Naive thymus-derived CD8-positive, alpha-beta T cell (primary cell): ENCODE results near the gene SVIL. TPM values are rescaled to one million over a fixed set of nuclear protein-coding genes. Genes with fewer than 3 reads are reported as not detected.
"Not testable (repeated sequence)": the region's sequence is repeated elsewhere in the genome, so short reads cannot be mapped to it uniquely, and the experiment has no call there.

Experiments used
- ATAC-seq, 2 donors: fragments of 150-1000 bp; cut with Tn5 transposase in 1 of 2; sonication (Bioruptor Pico), chemical (Tn5 transposase) in 1 of 2; 1 replicate in 1 of 2; 2 replicates in 1 of 2; pipeline ENCODE4 v1.10.0; 2021; ENCODE audit warnings: mild to moderate bottlenecking in 2 of 2, moderate library complexity in 2 of 2
- POLR2A ChIA-PET: fragments of 350-600 bp; sonication (Branson Sonifier 250); formaldehyde crosslinking; loops from one replicate; lab custom pipeline; 2021; ENCODE audit warnings: antibody characterized with exemption; lab: Charles Lee
- DNase-seq, 10 donors: peaks; one replicate each; pipeline versions ENCODE4 v3.0.0 to v3.0.0-alpha.2; 2020 to 2022
- H3K27ac Mint-ChIP-seq, 10 donors: one replicate each; pipeline ENCODE4 v1.8.0; 2020 to 2022; ENCODE audit warnings: mild to moderate bottlenecking in 10 of 10, mixed read lengths in 10 of 10, moderate library complexity in 4 of 10, inconsistent platforms in 1 of 10
- H3K27me3 Mint-ChIP-seq, 5 donors: one replicate each; pipeline ENCODE4 v1.8.0; 2021 to 2022; ENCODE audit warnings: mixed read lengths in 5 of 5
- H3K36me3 Mint-ChIP-seq, 3 donors: one replicate each; pipeline ENCODE4 v1.8.0; 2020 to 2022; ENCODE audit warnings: mixed read lengths in 3 of 3, mild to moderate bottlenecking in 2 of 3, inconsistent platforms in 1 of 3
- H3K4me1 Mint-ChIP-seq, 4 donors: one replicate each; pipeline ENCODE4 v1.8.0; 2021 to 2022; ENCODE audit warnings: mixed read lengths in 4 of 4
- H3K4me3 Mint-ChIP-seq, 10 donors: one replicate each; pipeline ENCODE4 v1.8.0; 2020 to 2022; ENCODE audit warnings: mild to moderate bottlenecking in 10 of 10, mixed read lengths in 10 of 10, moderate library complexity in 6 of 10, inconsistent platforms in 1 of 10
- H3K9me3 Mint-ChIP-seq, 9 donors: one replicate each; pipeline ENCODE4 v1.8.0; 2020 to 2022; ENCODE audit warnings: mixed read lengths in 9 of 9, mild to moderate bottlenecking in 3 of 9, inconsistent platforms in 1 of 9, moderate library complexity in 1 of 9
- polyA plus RNA-seq, 3 donors: library from polyadenylated mRNA; unstranded; fragments of 300-500 nt; fragmentation: Illumina TruSeq; gene quantifications; one replicate each; pipeline ENCODE4 v1.2.3, GENCODE V29; 2021
- total RNA-seq, 8 experiments: library from RNA in 2 of 8; stranded (reverse) in 2 of 8; gene quantifications; one replicate each; pipeline ENCODE4 v1.2.3 and lab custom pipeline; 2021 to 2026

The SVIL gene
- total and polyA plus RNA-seq, 5 experiments from 2014 or later, result 6.8 to 15.7 (median 12.6) TPM

DNA sequence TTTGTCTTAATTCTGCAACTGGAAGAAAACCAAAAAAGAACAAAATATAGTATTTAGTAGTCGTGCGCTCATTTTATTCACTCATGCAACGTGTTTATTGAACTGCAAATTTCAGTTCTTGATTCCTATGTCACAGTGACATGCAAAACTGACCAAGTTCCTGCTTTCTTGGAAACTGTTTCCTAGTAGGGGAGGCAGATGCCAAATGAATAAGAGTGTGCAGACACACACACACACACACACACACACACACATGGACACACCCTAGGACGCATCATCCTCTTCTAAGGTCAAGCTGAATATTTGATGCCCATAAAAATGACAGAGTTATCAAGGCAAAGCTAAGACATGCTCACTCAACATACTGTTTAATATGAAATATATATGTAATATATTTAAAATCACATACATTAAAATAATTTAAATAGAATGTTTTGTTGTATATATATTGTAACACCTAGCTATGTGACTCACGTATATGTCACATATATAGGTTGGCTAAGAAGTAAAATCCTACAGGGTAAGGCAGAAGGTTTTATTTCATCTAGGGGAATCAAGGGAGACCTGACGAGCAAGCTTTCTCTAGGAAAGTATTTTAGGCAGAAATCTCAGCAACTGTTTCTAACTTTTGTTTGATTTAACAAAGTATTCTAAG lies 79.6 kb downstream of the SVIL start:
- peaks cover 12 to 59% (median 28%) of the 10 kb centered on the region in 3 donors for H3K36me3 Mint-ChIP-seq
- POLR2A ChIA-PET, result no interaction called here

DNA sequence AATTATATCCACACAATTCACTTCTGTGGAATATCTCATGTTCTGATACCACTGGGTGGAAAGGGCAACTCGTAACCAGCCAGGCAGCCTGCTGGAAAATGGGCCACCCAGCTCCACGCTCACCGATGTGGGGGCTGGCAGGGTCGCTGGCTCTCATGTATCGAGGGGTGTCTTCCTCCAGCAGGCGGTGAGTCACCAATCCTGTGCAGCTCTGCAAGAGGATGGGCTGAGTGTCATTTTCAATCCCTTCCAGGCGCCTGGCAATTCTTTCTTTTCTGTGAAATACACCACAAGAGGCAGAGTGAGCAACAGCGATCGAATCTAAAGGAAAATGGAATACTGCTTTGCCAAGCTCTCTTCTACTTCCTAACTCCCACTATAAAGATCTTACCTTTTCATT lies 80.1 kb downstream of the SVIL start:
- no peaks in the 10 kb centered on the region for H3K4me1 Mint-ChIP-seq
- no peaks in the 10 kb centered on the region for H3K9me3 Mint-ChIP-seq
- H3K27me3 Mint-ChIP-seq, result no peaks in the 10 kb centered on the region
- no peak overlapping the region for H3K27ac Mint-ChIP-seq
- no peak overlapping the region for H3K4me3 Mint-ChIP-seq
- DNase-seq (no peak), ATAC-seq (no peak)
- peaks cover 12 to 59% (median 31%) of the 10 kb centered on the region in 3 donors for H3K36me3 Mint-ChIP-seq
- POLR2A ChIA-PET, result no interaction called here

More for the DNA sequence above, 79.6 kb downstream of the SVIL start:
- ATAC-seq (no peak), DNase-seq (no peak)
- H3K4me3 Mint-ChIP-seq, result no peak overlapping the region
- H3K27ac Mint-ChIP-seq, result no peak overlapping the region
- no peaks in the 10 kb centered on the region for H3K27me3 Mint-ChIP-seq
- no peaks in the 10 kb centered on the region for H3K9me3 Mint-ChIP-seq
- peaks cover 0 to 3% (median 0%) of the 10 kb centered on the region in 4 donors for H3K4me1 Mint-ChIP-seq

DNA sequence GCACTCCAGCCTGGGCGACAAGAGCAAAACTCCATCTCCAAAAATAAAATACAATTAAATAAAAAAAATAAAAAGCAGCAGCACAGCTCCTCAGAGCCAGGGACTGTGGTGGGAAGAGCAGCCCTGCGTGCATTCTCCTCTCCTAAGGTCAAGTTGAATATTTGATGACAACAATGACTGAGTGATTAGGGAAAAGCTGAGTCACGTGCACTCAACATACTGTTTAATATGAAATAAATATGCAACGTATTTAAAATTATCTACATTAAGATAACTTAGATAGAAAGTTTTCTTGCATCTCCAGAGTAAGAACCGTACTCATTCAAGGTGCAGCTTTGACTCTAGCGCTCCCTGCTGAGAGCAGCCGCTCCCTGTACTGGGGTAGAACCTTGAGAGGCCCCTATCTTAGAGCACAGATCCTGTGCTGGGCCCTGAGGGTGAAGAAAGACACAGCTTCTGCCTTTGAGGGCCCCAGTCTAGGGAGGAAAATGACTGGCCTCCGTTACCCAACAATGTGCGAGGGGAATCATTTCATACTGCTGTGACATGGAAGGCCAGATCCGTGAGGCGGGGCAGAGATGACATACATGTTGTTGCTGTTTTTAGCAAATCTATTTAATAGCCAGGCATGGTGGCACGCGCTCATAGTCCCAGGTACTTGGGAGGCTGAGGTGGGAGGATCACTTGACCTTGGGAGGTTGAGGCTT lies 81.1 kb downstream of the SVIL start:
- no peak for ATAC-seq
- Mint-ChIP-seq H3K4me1 (peaks cover under 1 to 3% (median 1%) of the 10 kb centered on the region in 4 donors), H3K27me3 (no peaks in the 10 kb centered on the region), H3K4me3 (no peak overlapping the region), H3K27ac (no peak overlapping the region), H3K36me3 (peaks cover 12 to 58% (median 31%) of the 10 kb centered on the region in 3 donors), H3K9me3 (no peaks in the 10 kb centered on the region)
- DNase-seq, result no peak
- POLR2A ChIA-PET, result interaction anchor here (0.6 to 1.0 kb wide), 2 partner anchors 8 to 472 kb away, joined by 3 read pairs; no protein-coding TSS in a partner anchor

DNA sequence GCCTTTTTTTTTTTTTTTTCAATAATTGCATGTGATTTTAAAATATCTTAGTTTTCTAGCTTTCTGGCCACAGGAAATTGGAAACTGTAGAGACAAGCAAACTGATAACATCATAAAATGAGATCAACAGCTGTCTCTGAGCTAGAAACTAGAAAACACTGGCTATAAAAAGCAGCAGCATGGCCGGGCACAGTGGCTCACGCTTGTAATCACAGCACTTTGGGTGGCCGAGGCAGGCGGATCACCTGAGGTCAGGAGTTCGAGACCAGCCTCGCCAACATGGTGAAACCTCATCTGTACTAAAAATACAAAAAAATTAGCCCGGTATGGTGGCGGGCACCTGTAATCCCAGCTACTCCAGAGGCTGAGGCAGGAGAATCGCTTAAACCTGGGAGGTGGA lies 81.7 kb downstream of the SVIL start:
- peaks cover 12 to 64% (median 33%) of the 10 kb centered on the region in 3 donors for H3K36me3 Mint-ChIP-seq
- DNase-seq, H3K9me3 Mint-ChIP-seq, ATAC-seq, H3K4me1 Mint-ChIP-seq, H3K4me3 Mint-ChIP-seq, H3K27me3 Mint-ChIP-seq, H3K27ac Mint-ChIP-seq: not testable (repeated sequence)
- POLR2A ChIA-PET, result interaction anchor here (1.0 kb wide), 1 partner anchor 472 kb away, joined by 3 read pairs; no protein-coding TSS in a partner anchor

DNA sequence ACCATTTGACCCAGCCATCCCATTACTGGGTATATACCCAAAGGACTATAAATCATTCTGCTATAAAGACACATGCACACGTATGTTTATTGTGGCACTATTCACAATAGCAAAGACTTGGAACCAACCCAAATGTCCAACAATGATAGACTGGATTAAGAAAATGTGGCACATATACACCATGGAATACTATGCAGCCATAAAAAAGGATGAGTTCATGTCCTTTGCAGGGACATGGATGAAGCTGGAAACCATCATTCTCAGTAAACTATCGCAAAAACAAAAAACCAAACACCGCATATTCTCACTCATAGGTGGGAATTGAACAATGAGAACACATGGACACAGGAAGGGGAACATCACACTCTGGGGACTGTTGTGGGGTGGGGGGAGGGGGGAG lies 85.3 kb downstream of the SVIL start:
- ATAC-seq, H3K27me3 Mint-ChIP-seq, DNase-seq, H3K4me3 Mint-ChIP-seq, H3K27ac Mint-ChIP-seq, POLR2A ChIA-PET, H3K9me3 Mint-ChIP-seq: not testable (repeated sequence)
- Mint-ChIP-seq H3K36me3 (peaks cover 12 to 50% (median 28%) of the 10 kb centered on the region in 3 donors), H3K4me1 (peaks cover 5 to 20% (median 13%) of the 10 kb centered on the region in 4 donors)

DNA sequence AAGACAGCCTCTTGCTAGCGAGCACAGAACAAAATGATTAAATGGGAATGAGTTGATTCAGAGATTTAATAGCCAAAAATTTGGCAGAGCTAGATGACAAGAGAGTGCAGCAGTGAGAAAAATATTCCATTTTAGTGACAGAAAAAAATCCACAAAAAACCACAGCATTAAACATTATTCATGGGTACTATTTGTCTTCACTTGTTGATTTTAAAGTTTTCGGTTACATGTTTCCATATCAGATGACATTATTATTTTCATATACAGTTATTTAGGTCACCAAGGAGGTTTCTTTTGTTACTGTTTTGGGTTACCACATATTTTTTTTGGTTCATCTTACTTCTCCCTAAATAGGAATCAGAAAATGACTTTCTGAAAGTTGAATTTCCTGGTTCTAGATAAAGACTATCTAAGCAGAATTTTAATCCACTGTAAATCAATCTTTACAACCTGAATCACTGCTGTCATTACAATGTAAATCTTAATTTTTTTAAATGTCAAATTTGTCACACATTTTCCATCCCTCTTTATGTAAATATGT lies 87.9 kb downstream of the SVIL start:
- peaks cover 12 to 45% (median 23%) of the 10 kb centered on the region in 3 donors for H3K36me3 Mint-ChIP-seq
- ATAC-seq (no peak), DNase-seq (no peak)
- POLR2A ChIA-PET, result no interaction called here
- H3K4me1 Mint-ChIP-seq, result peaks cover 7 to 20% (median 13%) of the 10 kb centered on the region in 4 donors
- no peaks in the 10 kb centered on the region for H3K27me3 Mint-ChIP-seq
- H3K9me3 Mint-ChIP-seq, result no peaks in the 10 kb centered on the region
- no peak overlapping the region for H3K27ac Mint-ChIP-seq
- H3K4me3 Mint-ChIP-seq, result no peak overlapping the region

DNA sequence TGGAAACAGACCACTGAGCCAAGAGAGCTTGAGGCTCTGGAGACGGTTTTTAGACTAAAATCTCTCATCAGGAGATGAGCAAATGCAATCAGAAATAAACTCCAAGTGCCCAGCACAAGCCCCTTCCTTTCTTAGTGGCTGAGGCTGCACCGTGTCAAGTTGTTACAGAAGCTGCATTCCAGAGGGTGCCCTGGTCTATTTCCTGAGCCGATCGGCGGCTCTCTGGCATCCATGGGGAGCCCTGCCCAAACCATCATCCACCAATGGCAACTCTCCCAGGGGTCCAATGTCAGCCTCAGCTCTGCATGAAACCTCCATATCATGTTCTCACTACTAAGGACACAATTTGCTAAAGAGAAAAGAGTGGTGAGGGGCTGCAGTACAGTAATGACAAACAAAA lies 89.6 kb downstream of the SVIL start:
- Mint-ChIP-seq H3K4me3 (no peak overlapping the region), H3K36me3 (peaks cover 0 to 40% (median 8%) of the 10 kb centered on the region in 3 donors), H3K27me3 (no peaks in the 10 kb centered on the region), H3K9me3 (no peaks in the 10 kb centered on the region), H3K4me1 (peaks cover 7 to 20% (median 14%) of the 10 kb centered on the region in 4 donors), H3K27ac (peak overlapping the region in 2 of 10 donors; percentile 3 to 15)
- POLR2A ChIA-PET, result interaction anchor here (0.7 kb wide), 1 partner anchor 9 kb away, joined by 3 read pairs; no protein-coding TSS in a partner anchor
- DNase-seq (no peak), ATAC-seq (no peak)

DNA sequence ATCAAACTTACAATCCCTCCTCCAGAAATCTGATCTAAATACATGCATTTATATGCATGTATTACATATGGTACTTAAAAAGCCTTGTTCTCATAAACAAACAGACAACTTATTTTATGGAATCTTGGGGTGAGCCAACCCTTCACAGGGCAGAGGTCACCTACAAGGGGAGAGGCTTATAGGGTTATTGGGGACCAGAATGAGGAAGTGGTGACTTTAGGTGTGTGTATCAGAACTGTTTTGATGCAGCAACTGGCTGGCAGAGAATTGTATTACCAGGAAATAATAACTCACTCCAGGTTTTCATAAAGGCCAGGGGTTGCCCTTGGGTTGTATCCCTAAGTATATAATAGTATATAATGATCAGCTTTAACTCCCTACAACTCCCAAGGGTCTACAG lies 91.1 kb downstream of the SVIL start:
- Mint-ChIP-seq H3K4me1 (peaks cover 12 to 19% (median 15%) of the 10 kb centered on the region in 4 donors), H3K27me3 (no peaks in the 10 kb centered on the region), H3K27ac (peak overlapping the region in 1 of 10 donors; percentile 21), H3K9me3 (no peaks in the 10 kb centered on the region), H3K36me3 (peaks cover 0 to 47% (median 6%) of the 10 kb centered on the region in 3 donors), H3K4me3 (no peak overlapping the region)
- no peak for ATAC-seq
- no peak for DNase-seq
- POLR2A ChIA-PET, result no interaction called here

DNA sequence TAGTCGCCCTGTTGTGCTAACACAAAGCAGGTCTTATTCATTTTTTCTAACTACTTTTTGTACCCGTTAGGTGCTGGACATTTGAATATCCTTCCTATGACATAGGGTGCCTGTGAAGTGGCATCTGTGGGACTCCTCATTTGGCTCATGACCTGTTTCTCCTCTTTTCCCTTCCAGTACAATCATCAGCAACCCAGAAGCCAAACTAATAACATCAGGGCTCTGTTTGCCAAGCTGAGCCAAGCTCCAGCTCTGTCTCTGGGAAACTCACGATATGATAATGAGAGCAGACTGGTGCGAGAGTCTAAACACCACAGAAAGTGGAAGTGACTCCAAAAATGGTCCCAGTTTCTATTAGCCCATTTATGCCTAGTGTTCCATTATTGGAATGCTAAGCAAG lies 92.0 kb downstream of the SVIL start:
- no peak for ATAC-seq
- DNase-seq, result no peak
- Mint-ChIP-seq H3K4me3 (no peak overlapping the region), H3K9me3 (no peaks in the 10 kb centered on the region), H3K27ac (peak overlapping the region in 1 of 10 donors; percentile 40), H3K36me3 (peaks cover 0 to 50% (median 6%) of the 10 kb centered on the region in 3 donors), H3K4me1 (peaks cover 3 to 9% (median 8%) of the 10 kb centered on the region in 4 donors), H3K27me3 (no peaks in the 10 kb centered on the region)
- POLR2A ChIA-PET, result no interaction called here

DNA sequence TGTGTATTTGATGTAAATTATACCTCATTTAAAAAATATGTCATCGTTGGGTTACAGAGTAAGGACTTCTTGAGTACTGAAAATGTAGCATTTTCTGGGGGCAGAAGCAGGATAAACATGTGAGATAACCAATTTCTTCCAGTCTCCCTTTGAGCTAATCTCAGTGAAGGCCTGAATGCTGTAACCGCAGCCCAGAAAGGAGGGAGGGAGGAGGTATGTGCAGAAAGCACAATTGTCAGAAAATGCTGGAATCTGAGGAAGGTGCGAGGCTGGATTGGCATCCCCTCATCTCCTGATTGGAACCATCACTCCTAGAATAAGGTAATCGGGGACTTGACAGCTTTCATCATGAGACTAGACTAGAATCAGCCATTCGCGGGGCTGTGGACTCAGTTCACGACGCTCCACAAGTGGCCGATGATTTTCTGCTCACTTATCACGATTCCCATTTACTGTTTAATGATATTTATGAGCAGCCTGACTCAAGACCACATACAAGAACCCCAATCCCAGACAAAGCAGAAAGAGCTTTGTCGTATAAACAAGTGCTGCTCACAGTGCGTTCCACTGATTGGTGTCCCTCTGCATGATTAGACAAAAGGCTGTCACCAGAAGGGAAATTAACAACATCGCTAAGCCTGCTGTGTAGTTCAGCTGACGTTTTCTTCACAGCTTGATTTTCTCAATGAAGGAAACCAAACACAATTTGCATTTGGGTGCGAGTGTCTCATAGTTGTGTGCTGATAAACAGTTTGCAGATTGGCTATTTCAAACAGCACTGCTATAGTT lies 93.2 kb downstream of the SVIL start:
- no peak for ATAC-seq
- H3K27ac Mint-ChIP-seq, result no peak overlapping the region
- H3K36me3 Mint-ChIP-seq, result peaks cover 0 to 51% (median 7%) of the 10 kb centered on the region in 3 donors
- DNase-seq, result no peak
- H3K27me3 Mint-ChIP-seq, result no peaks in the 10 kb centered on the region
- peaks cover 2 to 8% (median 4%) of the 10 kb centered on the region in 4 donors for H3K4me1 Mint-ChIP-seq
- no peak overlapping the region for H3K4me3 Mint-ChIP-seq
- POLR2A ChIA-PET, result no interaction called here
- no peaks in the 10 kb centered on the region for H3K9me3 Mint-ChIP-seq

DNA sequence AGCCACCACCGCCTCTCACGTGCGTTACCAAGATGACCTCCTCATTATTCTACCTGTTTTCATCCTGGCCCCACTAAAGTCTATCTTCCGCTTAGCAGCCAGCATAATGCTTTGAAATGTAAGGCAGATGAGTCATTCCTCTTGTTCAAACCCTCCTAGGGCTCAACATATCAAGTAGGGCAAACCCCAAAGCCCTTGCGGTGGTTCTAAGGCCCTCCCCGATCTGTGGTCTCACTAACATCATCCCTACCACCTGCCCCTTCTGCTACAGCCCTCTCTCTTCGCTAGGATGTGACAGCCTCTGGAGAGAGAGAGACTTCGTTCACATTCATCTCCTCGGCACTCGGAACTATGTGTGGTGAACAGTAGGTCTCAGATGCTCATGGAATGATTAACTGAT lies 94.8 kb downstream of the SVIL start:
- ATAC-seq (no peak), DNase-seq (no peak)
- peak overlapping the region in 1 of 10 donors; percentile 22 for H3K27ac Mint-ChIP-seq
- no peak overlapping the region for H3K4me3 Mint-ChIP-seq
- H3K27me3 Mint-ChIP-seq, result no peaks in the 10 kb centered on the region
- peaks cover 6 to 15% (median 11%) of the 10 kb centered on the region in 4 donors for H3K4me1 Mint-ChIP-seq
- POLR2A ChIA-PET, result no interaction called here
- no peaks in the 10 kb centered on the region for H3K9me3 Mint-ChIP-seq
- H3K36me3 Mint-ChIP-seq, result peaks cover 0 to 59% (median 10%) of the 10 kb centered on the region in 3 donors

DNA sequence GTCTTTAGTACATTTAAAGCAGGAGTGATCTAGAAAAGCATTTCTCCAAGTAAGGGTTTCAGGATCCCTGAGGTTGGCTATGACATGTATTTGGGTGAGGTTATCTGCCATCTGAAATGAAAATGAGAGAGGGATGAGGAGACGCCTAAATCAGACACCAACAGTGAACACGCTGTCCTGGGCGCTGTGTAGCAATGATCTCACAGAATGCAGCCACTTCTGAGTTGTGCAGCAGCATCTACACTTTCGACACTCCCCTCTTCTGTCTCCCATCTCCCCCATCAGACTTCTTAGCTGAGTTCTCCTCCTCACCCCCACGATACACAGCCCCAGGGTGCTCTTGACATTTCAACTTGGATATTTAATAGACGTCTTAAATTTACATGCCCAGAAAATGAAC lies 95.4 kb downstream of the SVIL start:
- no peak for ATAC-seq
- POLR2A ChIA-PET, result no interaction called here
- Mint-ChIP-seq H3K27ac (peak overlapping the region in 1 of 10 donors; percentile 38), H3K9me3 (no peaks in the 10 kb centered on the region), H3K4me1 (peaks cover 6 to 15% (median 11%) of the 10 kb centered on the region in 4 donors), H3K4me3 (no peak overlapping the region), H3K36me3 (peaks cover 0 to 61% (median 10%) of the 10 kb centered on the region in 3 donors), H3K27me3 (no peaks in the 10 kb centered on the region)
- DNase-seq, result no peak
